A673 (cell line): Measurements from ENCODE around the gene PSMA4.

ENCODE experiments used
- EZH2 ChIP-seq: fragments of 200-600 bp; sonication (generic); IDR thresholded peaks from 2 replicates; pipeline ENCODE4 v1.6.1; 2017; ENCODE audit warnings: borderline replicate concordance, low read depth, mild to moderate bottlenecking, mixed read lengths, antibody characterized with exemption, low read length; ENCODE audit not compliant: poor library complexity, severe bottlenecking
- TF ChIP-seq, protein P1 (sequence below): fragments of 300-800, 200-600 bp; sonication (generic); conservative IDR thresholded peaks from 2 replicates; pipeline ENCODE4 v1.5.1; 2017; ENCODE audit warnings: low read depth, mild to moderate bottlenecking, antibody characterized with exemption, low read length, moderate library complexity, mixed read lengths

DNA sequence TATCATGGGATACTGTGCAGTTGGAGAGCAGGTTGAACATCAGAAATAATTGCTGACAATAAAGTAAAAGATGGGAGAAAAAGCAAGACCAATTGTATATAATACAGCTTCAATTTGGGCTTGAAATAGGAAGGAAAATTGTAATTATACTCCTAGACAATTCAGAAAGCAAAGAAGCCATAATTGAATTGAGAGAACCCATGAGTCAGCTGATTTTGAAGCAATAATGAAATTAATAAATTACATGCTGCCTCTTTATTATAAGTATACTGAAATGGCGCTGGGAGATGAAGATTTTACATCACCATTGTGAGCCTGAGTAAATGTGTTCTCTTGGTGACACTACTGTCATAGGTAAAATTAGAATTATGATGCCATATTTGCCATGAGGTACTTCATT, 57.3 kb downstream of the PSMA4 start:
- TF ChIP-seq, protein P1, sequence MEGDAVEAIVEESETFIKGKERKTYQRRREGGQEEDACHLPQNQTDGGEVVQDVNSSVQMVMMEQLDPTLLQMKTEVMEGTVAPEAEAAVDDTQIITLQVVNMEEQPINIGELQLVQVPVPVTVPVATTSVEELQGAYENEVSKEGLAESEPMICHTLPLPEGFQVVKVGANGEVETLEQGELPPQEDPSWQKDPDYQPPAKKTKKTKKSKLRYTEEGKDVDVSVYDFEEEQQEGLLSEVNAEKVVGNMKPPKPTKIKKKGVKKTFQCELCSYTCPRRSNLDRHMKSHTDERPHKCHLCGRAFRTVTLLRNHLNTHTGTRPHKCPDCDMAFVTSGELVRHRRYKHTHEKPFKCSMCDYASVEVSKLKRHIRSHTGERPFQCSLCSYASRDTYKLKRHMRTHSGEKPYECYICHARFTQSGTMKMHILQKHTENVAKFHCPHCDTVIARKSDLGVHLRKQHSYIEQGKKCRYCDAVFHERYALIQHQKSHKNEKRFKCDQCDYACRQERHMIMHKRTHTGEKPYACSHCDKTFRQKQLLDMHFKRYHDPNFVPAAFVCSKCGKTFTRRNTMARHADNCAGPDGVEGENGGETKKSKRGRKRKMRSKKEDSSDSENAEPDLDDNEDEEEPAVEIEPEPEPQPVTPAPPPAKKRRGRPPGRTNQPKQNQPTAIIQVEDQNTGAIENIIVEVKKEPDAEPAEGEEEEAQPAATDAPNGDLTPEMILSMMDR, result no peak
- no peak for TF ChIP-seq EZH2
